SK-N-SH treated with all-trans-retinoic acid at 6 μM for 48 hours (cell line): ENCODE results near the gene CTNNBL1.

Source experiments
- ATAC-seq: fragments of 200-7000 bp; cut with Tn5 transposase; 3 replicates; pipeline ENCODE4 v1.9.1; 2020; ENCODE audit warnings: mild to moderate bottlenecking, moderate library complexity
- ARNTL ChIP-seq: fragments of 450-650 bp; formaldehyde crosslinking; IDR thresholded peaks from 2 replicates; pipeline ENCODE4 v1.5.0; 2020; ENCODE audit warnings: low read depth, mild to moderate bottlenecking, moderate library complexity, borderline replicate concordance
- BACH2 ChIP-seq: fragments of 250-450 bp; sonication (Bioruptor Pico); IDR thresholded peaks from 2 replicates; pipeline ENCODE4 v1.9.0; 2021; ENCODE audit warnings: mild to moderate bottlenecking, borderline replicate concordance
- CSDC2 ChIP-seq: fragments of 250-450 bp; sonication (Bioruptor Pico); IDR thresholded peaks from 2 replicates; pipeline ENCODE4 v1.5.0; 2020; ENCODE audit warnings: mild to moderate bottlenecking, moderate library complexity
- ESRRG ChIP-seq: fragments of 250-450 bp; sonication (Bioruptor Pico); IDR thresholded peaks from 2 replicates; pipeline ENCODE4 v1.6.1; 2021; ENCODE audit warnings: mild to moderate bottlenecking
- GLIS3 ChIP-seq: fragments of 250-450 bp; sonication (Bioruptor Pico); IDR thresholded peaks from 2 replicates; pipeline ENCODE4 v1.5.0; 2020; ENCODE audit warnings: mild to moderate bottlenecking, moderate library complexity
- OSR1 ChIP-seq: fragments of 250-450 bp; sonication (Bioruptor Pico); IDR thresholded peaks from 2 replicates; pipeline ENCODE4 v1.8.0; 2022; ENCODE audit warnings: moderate library complexity, mild to moderate bottlenecking, inconsistent platforms
- PPARA ChIP-seq: fragments of 250-450 bp; sonication (Bioruptor Pico); IDR thresholded peaks from 2 replicates; pipeline ENCODE4 v1.5.0; 2020; ENCODE audit warnings: mild to moderate bottlenecking, borderline replicate concordance
- RARB ChIP-seq: fragments of 250-450 bp; sonication (Bioruptor Pico); IDR thresholded peaks from 2 replicates; pipeline ENCODE4 v1.8.0; 2021; ENCODE audit warnings: mild to moderate bottlenecking, moderate library complexity
- TCF4 ChIP-seq: fragments of 250-450 bp; sonication (Bioruptor Pico); IDR thresholded peaks from 2 replicates; pipeline ENCODE4 v1.8.0; 2021; ENCODE audit warnings: mild to moderate bottlenecking, moderate library complexity, borderline replicate concordance
- TOX ChIP-seq: fragments of 250-450 bp; sonication (Bioruptor Pico); IDR thresholded peaks from 2 replicates; pipeline ENCODE4 v1.8.0; 2021; ENCODE audit warnings: mild to moderate bottlenecking, moderate library complexity, borderline replicate concordance
- ZFP3 ChIP-seq: fragments of 250-450 bp; sonication (Bioruptor Pico); IDR thresholded peaks from 2 replicates; pipeline ENCODE4 v1.5.0; 2020; ENCODE audit warnings: mild to moderate bottlenecking, moderate library complexity
- ZFP30 ChIP-seq: fragments of 450-650 bp; formaldehyde crosslinking; IDR thresholded peaks from 2 replicates; pipeline ENCODE4 v1.5.0; 2022; ENCODE audit warnings: mild to moderate bottlenecking, moderate library complexity
- ZNF565 ChIP-seq: fragments of 450-650 bp; formaldehyde crosslinking; conservative IDR thresholded peaks from 2 replicates; pipeline ENCODE4 v1.5.0; 2020; ENCODE audit warnings: low read depth, mild to moderate bottlenecking, moderate library complexity
- ZNF70 ChIP-seq: fragments of 450-650 bp; formaldehyde crosslinking; IDR thresholded peaks from 2 replicates; pipeline ENCODE4 v1.5.0; 2020; ENCODE audit warnings: mild to moderate bottlenecking, moderate library complexity
- TF ChIP-seq, protein P1 (sequence below): fragments of 250-450 bp; sonication (Bioruptor Pico); IDR thresholded peaks from 2 replicates; pipeline ENCODE4 v1.5.0; 2020; ENCODE audit warnings: mild to moderate bottlenecking, moderate library complexity
- TF ChIP-seq, protein P2 (sequence below): fragments of 250-450 bp; sonication (Bioruptor Pico); IDR thresholded peaks from 2 replicates; pipeline ENCODE4 v1.8.0; 2020; ENCODE audit warnings: mild to moderate bottlenecking, moderate library complexity, borderline replicate concordance
- TF ChIP-seq, protein P3 (sequence below): fragments of 250-450 bp; sonication (Bioruptor Pico); IDR thresholded peaks from 2 replicates; pipeline ENCODE4 v1.5.1; 2021; ENCODE audit warnings: mild to moderate bottlenecking, moderate library complexity
- TF ChIP-seq, protein P4 (sequence below): fragments of 250-450 bp; sonication (Bioruptor Pico); IDR thresholded peaks from 2 replicates; pipeline ENCODE4 v1.5.1; 2020; ENCODE audit warnings: low read depth, mild to moderate bottlenecking, moderate library complexity

The CTNNBL1 gene

DNA sequence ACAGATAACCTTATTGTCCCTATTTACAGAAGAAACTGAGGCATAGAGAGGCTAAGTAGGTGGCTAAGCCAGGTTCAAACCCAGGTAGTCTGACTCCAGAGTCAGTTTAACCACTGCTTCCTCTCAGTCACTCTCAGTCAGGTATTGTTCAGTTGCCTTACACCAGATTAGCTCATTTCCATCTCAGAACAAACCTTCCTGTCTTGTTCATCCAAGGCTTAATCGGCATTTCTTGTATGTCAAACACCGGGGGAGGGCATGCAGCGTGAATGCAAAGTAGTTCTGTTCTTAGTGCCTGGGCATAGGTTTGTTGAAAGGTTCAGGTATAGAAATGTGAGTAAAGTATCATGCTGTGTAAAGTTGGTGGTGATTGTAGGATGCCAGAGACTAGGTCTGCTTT, 51.7 kb downstream of the CTNNBL1 start:
- TF ChIP-seq, protein P1, sequence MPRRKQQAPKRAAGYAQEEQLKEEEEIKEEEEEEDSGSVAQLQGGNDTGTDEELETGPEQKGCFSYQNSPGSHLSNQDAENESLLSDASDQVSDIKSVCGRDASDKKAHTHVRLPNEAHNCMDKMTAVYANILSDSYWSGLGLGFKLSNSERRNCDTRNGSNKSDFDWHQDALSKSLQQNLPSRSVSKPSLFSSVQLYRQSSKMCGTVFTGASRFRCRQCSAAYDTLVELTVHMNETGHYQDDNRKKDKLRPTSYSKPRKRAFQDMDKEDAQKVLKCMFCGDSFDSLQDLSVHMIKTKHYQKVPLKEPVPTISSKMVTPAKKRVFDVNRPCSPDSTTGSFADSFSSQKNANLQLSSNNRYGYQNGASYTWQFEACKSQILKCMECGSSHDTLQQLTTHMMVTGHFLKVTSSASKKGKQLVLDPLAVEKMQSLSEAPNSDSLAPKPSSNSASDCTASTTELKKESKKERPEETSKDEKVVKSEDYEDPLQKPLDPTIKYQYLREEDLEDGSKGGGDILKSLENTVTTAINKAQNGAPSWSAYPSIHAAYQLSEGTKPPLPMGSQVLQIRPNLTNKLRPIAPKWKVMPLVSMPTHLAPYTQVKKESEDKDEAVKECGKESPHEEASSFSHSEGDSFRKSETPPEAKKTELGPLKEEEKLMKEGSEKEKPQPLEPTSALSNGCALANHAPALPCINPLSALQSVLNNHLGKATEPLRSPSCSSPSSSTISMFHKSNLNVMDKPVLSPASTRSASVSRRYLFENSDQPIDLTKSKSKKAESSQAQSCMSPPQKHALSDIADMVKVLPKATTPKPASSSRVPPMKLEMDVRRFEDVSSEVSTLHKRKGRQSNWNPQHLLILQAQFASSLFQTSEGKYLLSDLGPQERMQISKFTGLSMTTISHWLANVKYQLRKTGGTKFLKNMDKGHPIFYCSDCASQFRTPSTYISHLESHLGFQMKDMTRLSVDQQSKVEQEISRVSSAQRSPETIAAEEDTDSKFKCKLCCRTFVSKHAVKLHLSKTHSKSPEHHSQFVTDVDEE (CRISPR knock-in tag): no peak
- TF ChIP-seq PPARA (CRISPR knock-in tag): no peak
- no peak for TF ChIP-seq GLIS3
- no peak for TF ChIP-seq ARNTL (CRISPR knock-in tag)
- no peak for TF ChIP-seq TOX
- TF ChIP-seq, protein P2, sequence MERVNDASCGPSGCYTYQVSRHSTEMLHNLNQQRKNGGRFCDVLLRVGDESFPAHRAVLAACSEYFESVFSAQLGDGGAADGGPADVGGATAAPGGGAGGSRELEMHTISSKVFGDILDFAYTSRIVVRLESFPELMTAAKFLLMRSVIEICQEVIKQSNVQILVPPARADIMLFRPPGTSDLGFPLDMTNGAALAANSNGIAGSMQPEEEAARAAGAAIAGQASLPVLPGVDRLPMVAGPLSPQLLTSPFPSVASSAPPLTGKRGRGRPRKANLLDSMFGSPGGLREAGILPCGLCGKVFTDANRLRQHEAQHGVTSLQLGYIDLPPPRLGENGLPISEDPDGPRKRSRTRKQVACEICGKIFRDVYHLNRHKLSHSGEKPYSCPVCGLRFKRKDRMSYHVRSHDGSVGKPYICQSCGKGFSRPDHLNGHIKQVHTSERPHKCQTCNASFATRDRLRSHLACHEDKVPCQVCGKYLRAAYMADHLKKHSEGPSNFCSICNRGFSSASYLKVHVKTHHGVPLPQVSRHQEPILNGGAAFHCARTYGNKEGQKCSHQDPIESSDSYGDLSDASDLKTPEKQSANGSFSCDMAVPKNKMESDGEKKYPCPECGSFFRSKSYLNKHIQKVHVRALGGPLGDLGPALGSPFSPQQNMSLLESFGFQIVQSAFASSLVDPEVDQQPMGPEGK: no peak
- no peak for TF ChIP-seq ZNF565 (CRISPR knock-in tag)
- TF ChIP-seq, protein P3, sequence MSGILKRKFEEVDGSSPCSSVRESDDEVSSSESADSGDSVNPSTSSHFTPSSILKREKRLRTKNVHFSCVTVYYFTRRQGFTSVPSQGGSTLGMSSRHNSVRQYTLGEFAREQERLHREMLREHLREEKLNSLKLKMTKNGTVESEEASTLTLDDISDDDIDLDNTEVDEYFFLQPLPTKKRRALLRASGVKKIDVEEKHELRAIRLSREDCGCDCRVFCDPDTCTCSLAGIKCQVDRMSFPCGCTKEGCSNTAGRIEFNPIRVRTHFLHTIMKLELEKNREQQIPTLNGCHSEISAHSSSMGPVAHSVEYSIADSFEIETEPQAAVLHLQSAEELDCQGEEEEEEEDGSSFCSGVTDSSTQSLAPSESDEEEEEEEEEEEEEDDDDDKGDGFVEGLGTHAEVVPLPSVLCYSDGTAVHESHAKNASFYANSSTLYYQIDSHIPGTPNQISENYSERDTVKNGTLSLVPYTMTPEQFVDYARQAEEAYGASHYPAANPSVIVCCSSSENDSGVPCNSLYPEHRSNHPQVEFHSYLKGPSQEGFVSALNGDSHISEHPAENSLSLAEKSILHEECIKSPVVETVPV (CRISPR knock-in tag): no peak
- no peak for TF ChIP-seq TCF4 (CRISPR knock-in tag)
- no peak for TF ChIP-seq ESRRG
- TF ChIP-seq, all 23 proteins: peak for 0
- no peak for ATAC-seq

DNA sequence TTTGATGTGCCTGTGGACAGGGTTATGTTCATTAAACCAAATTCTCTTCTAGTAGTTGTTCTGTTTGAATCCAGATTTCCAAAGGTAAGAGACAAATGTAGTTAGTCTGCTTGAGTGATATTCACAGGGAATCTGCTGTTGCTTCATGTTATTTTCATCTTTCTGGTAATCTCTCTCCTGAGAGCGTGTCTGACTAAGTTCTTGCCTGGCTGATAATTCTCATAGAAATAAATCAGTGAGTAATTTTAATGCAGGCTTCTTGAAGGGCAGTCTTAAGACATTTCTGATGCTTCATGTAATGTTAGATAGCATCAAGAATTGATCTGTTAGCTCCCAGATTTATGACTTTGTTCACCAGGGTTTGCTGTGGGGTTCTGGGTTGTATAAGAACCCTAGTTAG, 54.2 kb downstream of the CTNNBL1 start:
- TF ChIP-seq ZNF70 (CRISPR knock-in tag): no peak
- TF ChIP-seq RARB: no peak
- TF ChIP-seq GLIS3: no peak
- TF ChIP-seq ZFP3 (CRISPR knock-in tag): no peak
- TF ChIP-seq CSDC2 (CRISPR knock-in tag): no peak
- no peak for TF ChIP-seq ZNF565 (CRISPR knock-in tag)
- TF ChIP-seq TCF4 (CRISPR knock-in tag): no peak
- TF ChIP-seq, protein P3 (CRISPR knock-in tag): no peak
- no peak for TF ChIP-seq ARNTL (CRISPR knock-in tag)
- TF ChIP-seq ZFP30: no peak
- no peak for TF ChIP-seq OSR1 (CRISPR knock-in tag)
- TF ChIP-seq, protein P4, sequence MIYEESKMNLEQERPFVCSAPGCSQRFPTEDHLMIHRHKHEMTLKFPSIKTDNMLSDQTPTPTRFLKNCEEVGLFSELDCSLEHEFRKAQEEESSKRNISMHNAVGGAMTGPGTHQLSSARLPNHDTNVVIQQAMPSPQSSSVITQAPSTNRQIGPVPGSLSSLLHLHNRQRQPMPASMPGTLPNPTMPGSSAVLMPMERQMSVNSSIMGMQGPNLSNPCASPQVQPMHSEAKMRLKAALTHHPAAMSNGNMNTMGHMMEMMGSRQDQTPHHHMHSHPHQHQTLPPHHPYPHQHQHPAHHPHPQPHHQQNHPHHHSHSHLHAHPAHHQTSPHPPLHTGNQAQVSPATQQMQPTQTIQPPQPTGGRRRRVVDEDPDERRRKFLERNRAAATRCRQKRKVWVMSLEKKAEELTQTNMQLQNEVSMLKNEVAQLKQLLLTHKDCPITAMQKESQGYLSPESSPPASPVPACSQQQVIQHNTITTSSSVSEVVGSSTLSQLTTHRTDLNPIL (CRISPR knock-in tag): no peak
- TF ChIP-seq ESRRG: no peak
- no peak for TF ChIP-seq BACH2
- TF ChIP-seq, protein P1 (CRISPR knock-in tag): no peak

DNA sequence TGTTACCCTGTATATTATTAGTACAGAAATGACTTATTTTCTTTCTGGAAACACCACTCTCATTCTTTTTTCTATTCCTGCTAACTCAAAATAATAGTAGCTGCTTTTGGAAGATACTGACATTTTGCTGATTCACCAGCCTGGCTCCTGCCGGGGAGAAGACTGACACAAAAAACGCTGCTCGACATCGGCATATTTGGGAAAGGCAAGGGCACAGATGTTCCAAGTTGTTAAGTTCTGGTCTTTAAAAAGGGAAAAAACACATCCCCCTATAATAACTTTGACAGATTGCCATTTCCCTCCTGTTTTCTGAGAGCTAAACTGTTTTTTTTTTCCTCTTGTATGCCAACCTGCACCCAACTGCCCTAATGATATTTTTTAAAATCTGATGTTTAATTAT, 55.4 kb downstream of the CTNNBL1 start:
- no peak for TF ChIP-seq TOX
- no peak for TF ChIP-seq GLIS3
- no peak for TF ChIP-seq TCF4 (CRISPR knock-in tag)
- ATAC-seq: no peak

More for the DNA sequence above, 54.2 kb downstream of the CTNNBL1 start:
- ATAC-seq: no peak
